ENCODE results near the gene HAO2.

Gene HAO2

DNA sequence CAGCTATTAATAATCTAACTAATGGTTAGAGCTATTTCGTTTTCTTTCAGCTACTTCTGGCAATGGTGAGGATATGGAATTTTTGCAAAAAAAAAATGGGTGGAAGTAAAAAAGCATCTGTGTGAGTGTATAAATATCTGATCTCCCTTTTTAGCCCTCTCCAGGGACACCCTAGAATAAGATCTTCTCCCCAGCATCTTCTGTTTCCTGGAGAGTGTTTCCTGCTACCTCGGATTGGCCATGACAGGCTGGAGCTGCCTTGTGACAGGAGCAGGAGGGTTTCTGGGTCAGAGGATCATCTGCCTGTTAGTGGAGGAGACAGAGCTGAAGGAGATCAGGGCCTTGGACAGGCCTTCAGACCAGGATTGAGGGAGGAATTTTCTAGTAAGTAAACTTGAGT lies 70.2 kb downstream of the HAO2 start:
- no peaks in the 10 kb centered on the region for H3K9me3 ChIP-seq (ENCODE audit: low read length)
- H2AFZ ChIP-seq (ENCODE audit: low read depth, low read length) = no peak overlapping the region
- no peak overlapping the region for H3K4me3 ChIP-seq (ENCODE audit: low read length)
- no peaks in the 10 kb centered on the region for H3K36me3 ChIP-seq (ENCODE audit: insufficient read depth, low read length)
- H3K27me3 ChIP-seq (ENCODE audit: insufficient read depth, low read length) = peaks cover 7% of the 10 kb centered on the region
- H3K4me1 ChIP-seq (ENCODE audit: insufficient read depth, low read length) = no peaks in the 10 kb centered on the region

DNA sequence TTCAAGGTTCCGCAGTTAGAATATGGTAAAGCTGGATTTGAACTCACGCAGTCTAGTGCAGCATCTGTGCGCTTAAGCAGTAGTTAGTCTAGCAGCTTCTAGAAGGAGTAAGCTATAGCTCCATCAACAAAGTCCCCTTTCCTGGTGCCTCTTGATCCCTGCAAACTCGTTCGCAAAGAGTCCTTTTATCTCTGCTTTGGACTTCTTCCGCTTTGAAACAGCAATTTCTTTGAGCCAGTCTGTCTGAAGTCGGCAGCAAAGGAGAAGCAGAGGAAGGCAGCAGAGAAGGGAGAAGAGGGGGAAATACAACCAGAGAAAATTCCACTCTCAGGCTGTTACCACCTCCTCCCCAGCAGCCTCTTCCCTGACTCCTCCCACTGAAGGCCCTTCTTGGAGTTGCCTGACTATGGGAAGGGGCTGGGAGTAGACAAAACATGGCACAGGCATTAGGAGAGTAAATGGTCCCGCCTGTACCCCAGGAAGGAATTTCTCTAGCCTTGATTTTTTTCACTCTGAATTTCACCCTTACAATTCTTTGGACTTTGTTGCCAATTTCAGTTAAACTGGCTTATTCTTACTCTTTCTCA lies 72.2 kb downstream of the HAO2 start:
- Histone ChIP-seq H3K36me3 (ENCODE audit: insufficient read depth, low read length) (no peaks in the 10 kb centered on the region), H3K27me3 (ENCODE audit: insufficient read depth, low read length) (peaks cover 7% of the 10 kb centered on the region), H3K9me3 (ENCODE audit: low read length) (no peaks in the 10 kb centered on the region), H2AFZ (ENCODE audit: low read depth, low read length) (no peak overlapping the region), H3K4me3 (ENCODE audit: low read length) (no peak overlapping the region), H3K4me1 (ENCODE audit: insufficient read depth, low read length) (no peaks in the 10 kb centered on the region)

GRCh38 chr1:119442756-119443155 lies 74.2 kb downstream of the HAO2 start:
- no peak overlapping the region for H2AFZ ChIP-seq (ENCODE audit: low read depth, low read length)
- H3K4me3 ChIP-seq (ENCODE audit: low read length) = no peak overlapping the region
- no peaks in the 10 kb centered on the region for H3K36me3 ChIP-seq (ENCODE audit: insufficient read depth, low read length)
- H3K4me1 ChIP-seq (ENCODE audit: insufficient read depth, low read length) = no peaks in the 10 kb centered on the region
- H3K27me3 ChIP-seq (ENCODE audit: insufficient read depth, low read length) = peaks cover 7% of the 10 kb centered on the region
- no peaks in the 10 kb centered on the region for H3K9me3 ChIP-seq (ENCODE audit: low read length)

Measured in neuron (in vitro differentiated cells).